Esophagus (tissue), 2 donors: ENCODE data around the gene BFSP2. TPM values are rescaled to one million over a fixed set of nuclear protein-coding genes. Genes with fewer than 3 reads are reported as not detected.

Experiments used
- H3K27ac ChIP-seq, 2 donors: one replicate each; pipeline ENCODE4 v1.5.1; 2013; ENCODE audit warnings: low read depth in 2 of 2, mild to moderate bottlenecking in 2 of 2, inconsistent platforms in 1 of 2, low read length in 1 of 2, moderate library complexity in 1 of 2
- H3K27me3 ChIP-seq, 2 donors: one replicate each; pipeline ENCODE4 v1.6.1; 2013; ENCODE audit warnings: low read length in 2 of 2, control low read depth in 1 of 2, mild to moderate bottlenecking in 1 of 2; ENCODE audit not compliant: insufficient read depth in 2 of 2, control insufficient read depth in 1 of 2
- H3K36me3 ChIP-seq, 2 donors: one replicate each; pipeline ENCODE4 v1.6.1; 2013; ENCODE audit warnings: low read length in 1 of 2; ENCODE audit not compliant: control insufficient read depth in 2 of 2, insufficient read depth in 2 of 2
- H3K4me1 ChIP-seq, 2 donors: one replicate each; pipeline ENCODE4 v1.6.1; 2013; ENCODE audit warnings: low read length in 1 of 2; ENCODE audit not compliant: control insufficient read depth in 2 of 2, insufficient read depth in 2 of 2
- H3K4me3 ChIP-seq, 2 donors: one replicate each; pipeline ENCODE4 v1.5.1; 2013; ENCODE audit warnings: low read length in 2 of 2, mild to moderate bottlenecking in 2 of 2, low read depth in 1 of 2, moderate library complexity in 1 of 2
- H3K9me3 ChIP-seq, 2 donors: one replicate each; pipeline ENCODE4 v1.6.1; 2013; ENCODE audit warnings: mild to moderate bottlenecking in 2 of 2, low read depth in 1 of 2, low read length in 1 of 2, moderate library complexity in 1 of 2; ENCODE audit not compliant: control insufficient read depth in 2 of 2, insufficient read depth in 1 of 2
- WGBS, 2 donors: extraction: QIAGEN DNeasy Blood & Tissue Kit; methylation state at CpG; one replicate each; pipeline ENCODE4 v1.1.7; 2013; 5-methylcytosine and 5-hydroxymethylcytosine counted together
- polyA plus RNA-seq, 2 donors: library from polyadenylated mRNA; stranded (reverse); fragments of 200-250 nt; gene quantifications; one replicate each; pipeline ENCODE4 v1.2.3, GENCODE V29; 2013
- donor health status: healthy with polysubstance abuse.
- donor health status: Bipolar disorder and iron deficiency.

Gene BFSP2
- polyA plus RNA-seq, 2 donors, result not detected

GRCh38 chr3:133412183-133413132 is 12.6 kb downstream of the BFSP2 start:
- Histone ChIP-seq H3K27ac (no peak overlapping the region), H3K4me3 (no peak overlapping the region), H3K27me3 (no peaks in the 10 kb centered on the region), H3K9me3 (no peaks in the 10 kb centered on the region), H3K36me3 (no peaks in the 10 kb centered on the region), H3K4me1 (no peaks in the 10 kb centered on the region)
- WGBS, 2 donors, result 71 to 72% methylated on average over 26 of the region's 26 CpGs

- Histone ChIP-seq H3K27ac (no peak overlapping the region), H3K9me3 (no peaks in the 10 kb centered on the region), H3K4me1 (no peaks in the 10 kb centered on the region), H3K36me3 (no peaks in the 10 kb centered on the region), H3K4me3 (no peak overlapping the region), H3K27me3 (no peaks in the 10 kb centered on the region)
- 30 to 35% methylated on average over 17 of the region's 17 CpGs for WGBS, 2 donors
Measured at GRCh38 chr3:133413161-133414020, 13.5 kb downstream of the BFSP2 start.

GRCh38 chr3:133414021-133414392 is 14.2 kb downstream of the BFSP2 start:
- no peak overlapping the region for H3K4me3 ChIP-seq
- H3K36me3 ChIP-seq, result no peaks in the 10 kb centered on the region
- H3K27ac ChIP-seq, result no peak overlapping the region
- no peaks in the 10 kb centered on the region for H3K9me3 ChIP-seq
- H3K27me3 ChIP-seq, result no peaks in the 10 kb centered on the region
- 79 to 86% methylated on average over 4 of the region's 4 CpGs for WGBS, 2 donors
- H3K4me1 ChIP-seq, result no peaks in the 10 kb centered on the region

GRCh38 chr3:133418361-133418760 is 18.5 kb downstream of the BFSP2 start:
- WGBS, 2 donors, result 82 to 84% methylated on average over 7 of the region's 7 CpGs

GRCh38 chr3:133419151-133419909 is 19.5 kb downstream of the BFSP2 start:
- H3K4me3 ChIP-seq, result no peak overlapping the region
- WGBS, 2 donors, result 88 to 91% methylated on average over 15 of the region's 15 CpGs
- H3K9me3 ChIP-seq, result no peaks in the 10 kb centered on the region

More at GRCh38 chr3:133418361-133418760, 18.5 kb downstream of the BFSP2 start:
- Histone ChIP-seq H3K4me3 (no peak overlapping the region), H3K4me1 (no peaks in the 10 kb centered on the region), H3K27me3 (no peaks in the 10 kb centered on the region), H3K27ac (no peak overlapping the region), H3K36me3 (no peaks in the 10 kb centered on the region), H3K9me3 (no peaks in the 10 kb centered on the region)

GRCh38 chr3:133424937-133425869 is 25.3 kb downstream of the BFSP2 start:
- no peaks in the 10 kb centered on the region for H3K36me3 ChIP-seq
- H3K27me3 ChIP-seq, result no peaks in the 10 kb centered on the region
- no peak overlapping the region for H3K4me3 ChIP-seq
- no peak overlapping the region for H3K27ac ChIP-seq
- H3K4me1 ChIP-seq, result peaks cover 2 to 4% of the 10 kb centered on the region in 2 donors
- no peaks in the 10 kb centered on the region for H3K9me3 ChIP-seq
- 79 to 80% methylated on average over 9 of the region's 9 CpGs for WGBS, 2 donors

More at GRCh38 chr3:133419151-133419909, 19.5 kb downstream of the BFSP2 start:
- no peaks in the 10 kb centered on the region for H3K36me3 ChIP-seq
- no peak overlapping the region for H3K27ac ChIP-seq
- H3K27me3 ChIP-seq, result no peaks in the 10 kb centered on the region
- H3K4me1 ChIP-seq, result peaks cover 0 to 2% of the 10 kb centered on the region in 2 donors

- Histone ChIP-seq H3K27me3 (no peaks in the 10 kb centered on the region), H3K4me1 (peaks cover 2 to 4% of the 10 kb centered on the region in 2 donors), H3K27ac (no peak overlapping the region), H3K36me3 (no peaks in the 10 kb centered on the region), H3K9me3 (no peaks in the 10 kb centered on the region), H3K4me3 (no peak overlapping the region)
- WGBS, 2 donors, result 83 to 89% methylated on average over 3 of the region's 3 CpGs
Measured at GRCh38 chr3:133425898-133426297, 26.0 kb downstream of the BFSP2 start.

- peaks cover 2 to 4% of the 10 kb centered on the region in 2 donors for H3K4me1 ChIP-seq
- no peaks in the 10 kb centered on the region for H3K27me3 ChIP-seq
- no peaks in the 10 kb centered on the region for H3K36me3 ChIP-seq
- H3K4me3 ChIP-seq, result no peak overlapping the region
- H3K9me3 ChIP-seq, result no peaks in the 10 kb centered on the region
- WGBS, 2 donors, result 82 to 84% methylated on average over 2 of the region's 2 CpGs
- H3K27ac ChIP-seq, result no peak overlapping the region
Measured at GRCh38 chr3:133426721-133427120, 26.9 kb downstream of the BFSP2 start.
